ENCODE results near the gene IFTAP. TPM values are rescaled to one million over a fixed set of nuclear protein-coding genes. Genes with fewer than 3 reads are reported as not detected.

The IFTAP gene
- total and polyA plus RNA-seq, 2 donors (not counting 3 experiments of a cell fraction or from before 2014, with no cell fraction given): 15.8 to 19.6 TPM

DNA sequence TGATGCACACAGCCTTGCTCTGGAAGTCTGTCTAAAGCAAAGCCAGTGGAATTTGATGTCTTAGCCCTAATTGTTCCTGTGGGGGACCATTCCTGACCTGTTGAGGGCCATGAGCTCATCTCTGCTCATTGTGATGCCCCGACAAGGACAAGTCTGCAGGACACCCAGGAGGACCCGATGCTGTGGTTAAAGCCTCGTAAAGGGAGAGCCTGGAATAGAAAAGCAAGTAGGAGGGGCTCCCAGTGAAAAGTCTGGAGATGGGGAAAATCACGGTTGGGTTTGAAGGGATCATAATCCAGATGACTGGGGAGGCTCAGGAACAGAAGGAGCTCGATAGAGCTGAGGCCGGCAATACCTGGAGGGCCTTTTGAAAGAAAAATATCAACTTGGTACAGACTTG lies 102.2 kb downstream of the IFTAP start:
- DNase-seq (ENCODE audit: low read depth, low spot score): no peak
- ChIA-PET CTCF (interaction anchor here (0.6 to 1.4 kb wide), 2 partner anchors 12 to 50 kb away, joined by 5 to 6 read pairs; no protein-coding TSS in a partner anchor), POLR2A (no interaction called here)
- dilution Hi-C loops (cut with MboI; ENCODE audit: extremely low pct_ligation_motif_present, low sequenced_read_pairs) (no loop called here), intact Hi-C loops (cut with micrococcal nuclease) (no loop called here)
- Histone ChIP-seq H4K20me1 (replicated peaks; ENCODE audit: control insufficient read depth, extremely low read depth, insufficient read depth, low read length) (no peaks in the 10 kb centered on the region), H3K27ac (ENCODE audit: insufficient read depth, low read depth, low read length) (no peak overlapping the region), H3K4me3 (replicated peaks in 1 of 3; ENCODE audit: insufficient read depth in 1 of 3, low read depth in 1 of 3, low read length in 3 of 3) (no peak overlapping the region), H2AFZ (ENCODE audit: low read depth, low read length) (no peak overlapping the region), H3K4me1 (ENCODE audit: control insufficient read depth, extremely low read depth, insufficient read depth, low read length) (no peaks in the 10 kb centered on the region), H3K9ac (replicated peaks; ENCODE audit: extremely low read depth, insufficient read depth, low read length) (no peak overlapping the region), H3K9me1 (replicated peaks; ENCODE audit: control insufficient read depth, extremely low read depth, insufficient read depth, low read length) (no peaks in the 10 kb centered on the region), H3K4me2 (ENCODE audit: insufficient read depth, low read length) (no peak overlapping the region), H3K36me3 (ENCODE audit: control insufficient read depth in 2 of 2, extremely low read depth in 1 of 2, insufficient read depth in 2 of 2, low read length in 2 of 2) (no peaks in the 10 kb centered on the region), H3K79me2 (ENCODE audit: control insufficient read depth, insufficient read depth, low read length) (no peaks in the 10 kb centered on the region), H3K9me3 (replicated peaks; ENCODE audit: control insufficient read depth, insufficient read depth, low read length) (no peaks in the 10 kb centered on the region), H3K27me3 (ENCODE audit: control insufficient read depth in 2 of 2, insufficient read depth in 2 of 2, low read length in 2 of 2) (peaks cover 0 to 2% of the 10 kb centered on the region in 2 experiments)
- FAIRE-seq: no peak
- no TSS peak for BruUV-seq (replicated peaks)
- no peak for TF ChIP-seq POLR2A (IDR thresholded peaks at IDR 0.05; ENCODE audit: low read depth, low read length)
- TF ChIP-seq MYC (IDR thresholded peaks at IDR 0.05; ENCODE audit: low read depth, low read length): no peak
- no peak for TF ChIP-seq POLR2AphosphoS5 (IDR thresholded peaks at IDR 0.05; ENCODE audit: insufficient read depth, low read depth, low read length)
- no peak for TF ChIP-seq JUN (IDR thresholded peaks at IDR 0.05; ENCODE audit: borderline replicate concordance, insufficient read depth, insufficient read length, low read depth)
- no peak for TF ChIP-seq EZH2 (IDR thresholded peaks at IDR 0.05; ENCODE audit: borderline replicate concordance, low read depth, low read length, severe bottlenecking)
- TF ChIP-seq, protein P1, sequence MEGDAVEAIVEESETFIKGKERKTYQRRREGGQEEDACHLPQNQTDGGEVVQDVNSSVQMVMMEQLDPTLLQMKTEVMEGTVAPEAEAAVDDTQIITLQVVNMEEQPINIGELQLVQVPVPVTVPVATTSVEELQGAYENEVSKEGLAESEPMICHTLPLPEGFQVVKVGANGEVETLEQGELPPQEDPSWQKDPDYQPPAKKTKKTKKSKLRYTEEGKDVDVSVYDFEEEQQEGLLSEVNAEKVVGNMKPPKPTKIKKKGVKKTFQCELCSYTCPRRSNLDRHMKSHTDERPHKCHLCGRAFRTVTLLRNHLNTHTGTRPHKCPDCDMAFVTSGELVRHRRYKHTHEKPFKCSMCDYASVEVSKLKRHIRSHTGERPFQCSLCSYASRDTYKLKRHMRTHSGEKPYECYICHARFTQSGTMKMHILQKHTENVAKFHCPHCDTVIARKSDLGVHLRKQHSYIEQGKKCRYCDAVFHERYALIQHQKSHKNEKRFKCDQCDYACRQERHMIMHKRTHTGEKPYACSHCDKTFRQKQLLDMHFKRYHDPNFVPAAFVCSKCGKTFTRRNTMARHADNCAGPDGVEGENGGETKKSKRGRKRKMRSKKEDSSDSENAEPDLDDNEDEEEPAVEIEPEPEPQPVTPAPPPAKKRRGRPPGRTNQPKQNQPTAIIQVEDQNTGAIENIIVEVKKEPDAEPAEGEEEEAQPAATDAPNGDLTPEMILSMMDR (IDR thresholded peaks at IDR 0.05; ENCODE audit: extremely low read depth in 1 of 2, insufficient read depth in 1 of 2, low read depth in 1 of 2, low read length in 2 of 2): no peak
- no peak for TF ChIP-seq FOS (IDR thresholded peaks at IDR 0.05; ENCODE audit: borderline replicate concordance, insufficient read depth, low read length)
- TF ChIP-seq, protein P2, sequence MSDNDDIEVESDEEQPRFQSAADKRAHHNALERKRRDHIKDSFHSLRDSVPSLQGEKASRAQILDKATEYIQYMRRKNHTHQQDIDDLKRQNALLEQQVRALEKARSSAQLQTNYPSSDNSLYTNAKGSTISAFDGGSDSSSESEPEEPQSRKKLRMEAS (IDR thresholded peaks at IDR 0.05; ENCODE audit: insufficient read depth, insufficient read length): no peak
- TF ChIP-seq GATA2 (IDR thresholded peaks at IDR 0.05; ENCODE audit: insufficient read depth, insufficient read length, low read depth, low read length): no peak

Data from endothelial cell of umbilical vein (primary cell).